GM12872 (cell line): ENCODE results near the gene CREB3L1.

Experiments used
- CTCF ChIP-seq: IDR thresholded peaks from 3 replicates; pipeline ENCODE4 v1.5.1; 2011; ENCODE audit warnings: low read depth, mild to moderate bottlenecking, low read length, moderate library complexity; ENCODE audit not compliant: insufficient read depth

Gene CREB3L1

GRCh38 chr11:46249938-46250744, 27.3 kb upstream of the CREB3L1 start:
- no peak for TF ChIP-seq CTCF

- no peak for TF ChIP-seq CTCF
Measured at GRCh38 chr11:46250745-46251052, 26.8 kb upstream of the CREB3L1 start.

- TF ChIP-seq CTCF = no peak
Measured at GRCh38 chr11:46251954-46252353, 25.5 kb upstream of the CREB3L1 start.

- no peak for TF ChIP-seq CTCF
Measured at GRCh38 chr11:46252373-46252914, 25.0 kb upstream of the CREB3L1 start.

- TF ChIP-seq CTCF = no peak
Measured at GRCh38 chr11:46253258-46254132, 24.0 kb upstream of the CREB3L1 start.

- no peak for TF ChIP-seq CTCF
Measured at GRCh38 chr11:46254133-46254491, 23.4 kb upstream of the CREB3L1 start.

GRCh38 chr11:46256540-46257001, 20.9 kb upstream of the CREB3L1 start:
- no peak for TF ChIP-seq CTCF
